DMS153 (cell line): ENCODE data around the gene LMF1.
"Not testable (repeated sequence)": the region's sequence is repeated elsewhere in the genome, so short reads cannot be mapped to it uniquely, and the experiment has no call there.

Experiments used
- DNase-seq: peaks from one replicate; lab custom pipeline; 2025; lab: John Stamatoyannopoulos, UW

LMF1 gene

DNA sequence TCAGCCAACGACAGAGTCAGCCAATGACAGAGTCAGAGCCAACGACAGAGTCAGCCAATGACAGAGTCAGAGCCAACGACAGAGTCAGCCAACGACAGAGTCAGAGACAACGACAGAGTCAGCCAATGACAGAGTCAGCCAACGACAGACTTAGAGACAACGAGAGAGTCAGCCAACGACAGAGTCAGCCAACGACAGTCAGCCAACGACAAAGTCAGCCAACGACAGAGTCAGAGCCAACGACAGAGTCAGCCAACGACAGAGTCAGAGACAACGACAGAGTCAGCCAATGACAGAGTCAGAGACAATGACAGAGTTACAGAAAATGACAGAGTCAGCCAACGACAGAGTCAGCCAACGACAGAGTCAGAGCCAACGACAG, 22.9 kb downstream of the LMF1 start:
- not testable (repeated sequence) for DNase-seq

DNA sequence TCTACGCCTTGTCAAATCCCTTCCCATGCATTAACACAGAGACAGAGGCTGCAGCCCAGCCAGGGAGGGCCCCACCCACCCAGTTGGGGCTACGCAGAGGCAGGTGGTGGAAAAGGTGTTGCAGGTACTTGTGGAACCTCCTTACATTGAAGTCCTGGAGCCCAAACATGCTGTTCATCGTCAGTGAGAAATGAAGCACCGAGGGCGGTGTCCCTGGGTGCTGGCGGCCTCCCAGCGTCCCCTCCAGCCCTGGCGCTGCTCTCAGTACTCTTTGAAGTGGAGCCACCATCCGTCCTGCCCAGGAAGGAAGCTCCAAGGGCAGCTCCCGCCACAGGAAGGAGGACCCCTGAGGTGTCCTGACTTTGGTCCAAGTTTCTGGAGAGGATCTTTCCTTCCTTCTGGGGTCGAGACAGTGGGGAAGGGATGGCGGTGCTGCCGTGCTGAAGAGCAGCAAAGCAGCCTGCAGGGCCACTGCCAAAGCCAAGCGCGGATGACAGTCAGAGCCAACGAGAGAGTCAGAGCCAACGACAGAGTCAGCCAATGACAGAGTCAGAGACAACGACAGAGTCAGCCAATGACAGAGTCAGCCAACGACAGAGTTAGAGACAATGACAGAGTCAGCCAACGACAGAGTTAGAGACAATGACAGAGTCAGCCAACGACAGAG, 23.4 kb downstream of the LMF1 start:
- DNase-seq, result no peak

DNA sequence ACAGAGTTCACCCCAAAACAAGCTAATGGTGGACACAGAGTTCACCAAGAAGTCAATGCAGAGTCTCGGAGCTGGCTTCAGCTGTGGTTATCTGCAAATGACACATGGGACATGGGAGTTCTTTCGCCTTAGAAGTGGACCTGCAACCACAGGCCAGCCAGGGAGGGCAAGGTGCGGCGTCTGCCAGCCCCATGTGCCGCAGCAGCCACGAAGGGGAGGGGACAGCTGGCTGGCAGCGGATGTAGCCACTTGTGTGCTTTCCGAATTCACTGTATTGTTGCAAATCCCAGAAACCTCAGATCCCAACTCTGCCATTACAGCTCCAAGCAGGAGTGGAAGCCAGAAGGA, 24.8 kb downstream of the LMF1 start:
- DNase-seq, result no peak

DNA sequence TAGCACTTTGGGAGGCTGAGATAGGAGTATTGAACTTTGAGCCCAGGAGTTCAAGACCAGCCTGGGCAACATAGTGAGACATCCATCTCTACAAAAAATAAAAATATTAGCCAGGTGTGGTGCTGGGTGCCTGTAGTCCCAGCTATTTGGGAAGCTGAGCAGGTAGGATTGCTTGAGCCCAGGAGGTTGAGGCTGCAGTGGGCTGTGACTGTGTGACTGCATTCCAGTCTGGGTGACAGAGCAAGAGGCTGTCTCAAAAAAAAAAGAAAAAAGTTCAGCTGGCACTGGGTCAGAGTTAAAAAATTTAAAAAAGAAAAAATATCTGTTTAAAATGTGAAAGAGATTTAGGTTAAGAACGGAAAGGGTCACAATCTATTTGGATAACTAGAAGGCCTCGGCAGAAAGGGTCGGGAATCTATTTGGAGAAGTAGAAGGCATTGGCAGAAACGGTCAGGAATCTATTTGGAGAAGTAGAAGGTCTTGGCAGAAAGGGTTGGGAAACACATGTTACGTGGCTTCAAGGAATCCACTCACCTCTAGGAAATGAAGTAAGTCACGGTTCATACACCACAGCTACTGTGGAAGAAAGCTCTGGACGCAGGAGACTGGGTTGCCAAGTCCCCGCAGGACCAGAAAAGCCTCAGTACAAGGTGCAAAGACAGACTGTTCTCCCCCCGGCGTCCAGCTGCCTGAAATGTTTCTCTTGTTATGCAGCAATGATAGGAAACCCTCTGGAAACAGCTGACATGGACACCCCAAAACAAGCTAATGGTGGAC, 25.3 kb downstream of the LMF1 start:
- no peak for DNase-seq

DNA sequence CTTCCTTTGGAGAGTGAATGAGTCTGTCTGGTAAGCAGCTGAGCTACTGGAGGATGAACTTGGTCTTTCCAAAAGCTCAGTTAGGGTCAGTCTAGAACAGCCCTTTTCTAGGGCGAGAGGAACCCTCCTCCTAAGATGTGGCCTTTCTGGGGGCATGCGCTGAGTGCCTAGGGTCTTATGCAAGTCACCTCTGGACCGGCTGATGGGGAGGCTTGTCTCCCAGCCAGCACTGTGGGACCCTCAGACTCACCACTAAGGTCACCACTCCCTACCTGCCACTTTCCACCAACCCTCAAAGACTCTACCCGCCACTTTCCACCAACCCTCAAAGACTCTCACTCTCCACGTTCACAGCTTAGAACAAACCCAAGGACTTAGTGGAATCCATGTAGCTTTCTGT, 26.8 kb downstream of the LMF1 start:
- no peak for DNase-seq

DNA sequence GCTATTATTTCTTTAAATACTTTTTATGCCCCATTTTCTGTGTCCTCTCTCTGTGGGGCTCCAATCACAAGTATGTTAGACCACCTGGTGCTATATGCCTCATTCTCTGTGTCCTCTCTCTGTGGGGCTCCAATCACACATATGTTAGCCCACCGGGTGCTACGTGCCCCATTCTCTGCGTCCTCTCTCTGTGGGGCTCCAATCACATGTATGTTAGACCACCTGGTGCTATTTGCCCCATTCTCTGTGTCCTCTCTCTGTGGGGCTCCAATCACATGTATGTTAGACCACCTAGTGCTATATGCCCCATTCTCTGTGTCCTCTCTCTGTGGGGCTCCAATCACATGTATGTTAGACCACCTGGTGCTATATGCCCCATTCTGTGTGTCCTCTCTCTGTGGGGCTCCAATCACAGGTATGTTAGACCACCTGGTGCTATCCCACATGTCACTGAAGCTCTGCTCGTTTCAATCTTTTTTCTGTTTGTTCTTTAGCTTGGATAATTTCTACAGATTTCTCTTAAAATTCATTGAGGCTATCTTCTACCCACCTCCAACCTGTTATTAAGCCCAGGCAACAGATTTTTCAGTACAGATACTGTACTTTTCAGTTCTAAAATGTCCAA, 28.2 kb downstream of the LMF1 start:
- DNase-seq, result no peak

DNA sequence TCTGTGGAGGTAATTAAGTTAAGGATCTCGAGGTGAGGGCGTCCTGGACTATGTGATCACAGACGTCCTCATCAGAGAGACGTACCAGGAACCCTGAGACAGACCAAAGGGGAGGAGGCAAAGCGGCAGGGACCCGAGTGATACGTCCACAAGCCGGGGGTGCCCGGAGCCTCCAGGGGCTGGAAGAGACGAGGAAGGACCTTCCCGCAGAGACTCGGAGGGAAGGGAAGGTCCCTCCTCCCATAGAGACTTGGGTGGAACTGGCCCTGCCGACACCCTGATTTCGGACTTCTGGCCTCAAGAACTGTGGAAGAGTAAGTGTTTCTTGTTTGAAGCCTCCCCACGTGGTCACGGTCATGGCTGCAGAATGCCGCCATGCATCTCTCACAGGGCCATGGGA, 30.8 kb downstream of the LMF1 start:
- DNase-seq, result no peak

DNA sequence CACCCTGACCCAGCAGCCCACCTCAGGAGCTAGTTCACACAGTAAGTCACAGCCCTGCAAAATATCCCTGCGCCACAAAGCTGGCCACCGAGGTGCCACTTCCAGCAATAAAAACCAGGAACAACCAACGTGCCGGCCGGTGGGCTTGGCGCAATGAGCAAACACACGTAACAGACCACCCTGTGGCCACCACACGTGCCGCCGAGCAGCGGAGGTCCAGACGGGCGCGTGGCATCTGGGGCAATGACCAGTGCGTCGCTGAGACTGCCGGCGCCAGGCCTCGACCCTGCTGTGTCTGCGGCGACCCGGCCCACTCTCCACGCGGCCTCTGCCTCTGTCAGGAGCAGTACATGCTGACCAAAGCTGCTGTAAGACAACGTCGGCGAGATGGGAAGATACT, 31.5 kb downstream of the LMF1 start:
- DNase-seq, result no peak

DNA sequence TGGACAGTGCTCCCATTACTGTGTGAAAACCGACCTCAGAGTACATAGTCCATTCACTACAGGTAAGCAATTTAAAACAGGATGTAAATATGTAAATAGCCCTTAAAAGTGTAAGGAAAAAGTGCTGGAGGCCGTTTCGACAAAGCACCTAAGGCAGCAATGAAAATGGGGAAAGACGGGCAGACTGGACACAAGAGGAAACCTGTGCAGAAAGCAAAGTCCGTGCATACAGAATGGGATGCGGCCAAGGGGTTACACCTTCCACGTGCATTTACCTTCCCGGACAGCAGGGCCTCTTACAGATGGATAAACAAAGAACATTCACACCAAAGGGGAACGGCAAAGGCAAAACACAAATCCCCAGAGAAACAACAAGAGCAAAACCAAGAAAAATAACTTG, 32.0 kb downstream of the LMF1 start:
- DNase-seq, result no peak

DNA sequence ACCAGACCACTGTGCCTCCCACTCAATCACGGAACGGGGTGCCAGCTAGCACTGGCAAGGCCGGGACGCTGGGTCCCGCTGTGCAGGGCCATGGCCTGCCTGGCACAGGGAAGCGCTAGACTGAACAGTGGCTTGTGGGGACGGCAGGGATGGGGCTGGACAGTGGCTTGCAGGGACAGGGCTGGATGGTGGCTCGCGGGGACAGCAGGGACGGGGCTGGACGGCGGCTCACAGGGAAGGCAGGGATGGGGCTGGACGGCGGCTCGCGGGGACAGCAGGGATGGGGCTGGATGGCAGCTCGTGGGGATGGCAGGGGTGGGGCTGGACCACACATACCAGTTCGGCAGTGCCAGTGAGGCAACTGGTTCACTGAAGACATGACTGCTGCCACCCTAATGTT, 32.6 kb downstream of the LMF1 start:
- DNase-seq, result no peak

DNA sequence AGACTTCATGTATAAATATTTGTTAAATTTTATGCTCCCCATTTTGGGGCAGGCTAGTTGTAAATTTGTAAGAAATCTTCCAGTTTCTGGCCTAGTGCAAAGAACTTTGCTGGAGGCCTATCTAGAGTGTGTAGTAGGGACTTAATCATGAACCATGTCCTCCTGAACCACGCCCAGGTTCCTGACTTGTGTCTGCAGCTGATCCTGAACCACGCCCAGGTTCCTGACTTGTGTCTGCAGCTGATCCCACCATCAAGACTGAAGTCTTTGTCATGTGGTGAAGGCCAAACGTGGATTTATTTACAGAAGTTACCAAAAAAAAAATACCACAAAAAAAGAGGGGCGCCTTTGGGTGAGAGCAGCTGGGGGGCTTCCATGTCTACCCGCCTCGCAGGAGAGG, 33.1 kb downstream of the LMF1 start:
- no peak for DNase-seq

DNA sequence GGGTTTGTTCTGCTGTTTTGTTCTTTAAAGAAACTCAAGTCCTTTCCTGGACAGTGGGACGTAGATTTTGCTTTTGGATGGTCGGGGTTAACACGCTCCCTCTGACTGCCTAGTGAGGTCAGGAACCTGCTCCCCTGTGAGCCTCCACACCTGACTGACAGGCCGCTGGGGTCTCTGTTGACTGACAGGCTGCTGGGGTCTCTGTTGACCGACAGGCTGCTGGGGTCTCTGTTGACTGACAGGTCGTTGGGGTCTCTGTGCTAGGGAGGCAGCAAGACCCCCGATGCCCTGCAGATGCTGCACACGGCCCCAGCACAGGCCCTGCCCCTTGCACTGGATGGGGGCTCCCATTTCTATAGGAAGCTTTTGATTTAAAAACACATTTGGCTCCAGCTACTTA, 33.5 kb downstream of the LMF1 start:
- no peak for DNase-seq

DNA sequence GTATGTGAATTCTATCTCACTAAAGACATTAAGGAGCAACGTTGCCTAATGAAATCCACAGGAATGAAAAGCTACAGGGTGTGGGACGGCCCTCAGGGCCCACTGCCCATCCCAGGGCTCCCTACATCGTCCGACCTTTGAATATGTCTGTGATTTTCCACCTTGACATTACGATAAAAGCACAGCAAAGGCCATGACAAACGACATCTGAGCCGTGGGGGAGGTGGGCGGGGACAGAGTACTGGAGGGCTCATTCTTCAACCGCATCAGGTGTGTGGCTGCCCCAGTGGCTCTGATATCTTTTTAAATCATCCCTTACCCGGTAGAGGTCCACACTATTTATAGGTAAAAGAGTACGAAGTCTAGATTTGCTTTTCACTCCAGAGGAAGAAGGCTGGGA, 35.1 kb downstream of the LMF1 start:
- DNase-seq, result no peak

DNA sequence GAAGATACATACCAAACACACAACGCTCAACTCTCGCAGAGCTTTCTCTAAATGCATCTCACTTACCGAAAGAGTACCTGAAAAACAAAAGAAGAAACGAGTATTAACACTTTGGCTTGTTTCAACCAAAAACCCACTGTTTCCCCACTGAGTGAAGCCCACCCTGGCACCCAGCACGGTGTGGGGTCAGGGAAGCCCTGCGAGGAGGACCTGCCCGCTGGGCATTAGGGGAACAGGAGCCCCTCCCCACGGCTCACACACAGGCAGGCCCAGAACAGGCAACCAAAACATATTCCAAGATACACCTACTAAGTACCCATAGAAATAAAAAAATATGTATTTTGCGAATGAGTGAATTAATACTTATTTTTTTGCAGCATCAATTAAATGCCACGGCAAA, 36.6 kb downstream of the LMF1 start:
- no peak for DNase-seq

DNA sequence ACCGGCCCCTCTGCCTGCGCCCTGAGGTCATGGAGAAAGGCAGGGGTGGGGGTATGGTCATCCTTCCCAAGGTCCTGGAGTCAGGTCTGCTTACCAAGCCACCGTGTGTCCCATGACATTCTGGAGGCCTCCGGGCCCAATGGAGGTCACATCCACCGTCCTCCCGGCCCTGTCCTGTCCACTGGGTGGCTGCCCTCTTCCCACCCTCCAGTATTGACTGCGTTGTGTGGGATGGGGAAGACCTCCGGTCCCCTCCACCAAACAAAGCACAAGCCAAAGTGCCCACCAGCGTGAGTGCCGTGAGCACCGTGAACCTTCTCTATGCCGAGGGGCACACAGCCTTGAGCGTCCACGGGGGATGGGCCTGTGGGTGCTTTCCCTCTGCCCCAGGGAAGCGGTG, 37.2 kb downstream of the LMF1 start:
- DNase-seq, result no peak

DNA sequence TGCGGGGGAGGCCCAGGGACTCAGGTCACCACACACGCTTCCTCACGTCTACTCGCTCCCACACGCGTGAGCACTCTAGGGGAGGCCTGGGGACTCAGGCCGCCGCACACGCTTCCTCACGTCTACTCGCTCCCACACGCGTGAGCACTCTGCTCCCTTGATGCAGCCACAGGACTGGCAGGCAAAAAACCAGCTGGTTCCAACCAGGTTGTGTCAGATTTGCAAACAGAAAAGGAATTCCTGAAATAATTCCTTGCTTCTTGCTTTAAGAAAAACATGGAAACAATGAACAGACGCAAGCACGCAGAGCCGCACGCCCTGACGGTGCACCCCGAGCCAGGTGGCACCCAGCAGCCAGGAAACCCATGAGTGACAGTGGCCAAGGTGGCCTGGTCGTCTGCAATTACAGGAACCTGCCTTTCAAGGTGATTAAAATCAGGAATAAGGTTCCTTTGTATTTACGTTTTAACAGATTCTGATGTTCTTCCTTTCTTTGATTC, 37.9 kb downstream of the LMF1 start:
- no peak for DNase-seq

DNA sequence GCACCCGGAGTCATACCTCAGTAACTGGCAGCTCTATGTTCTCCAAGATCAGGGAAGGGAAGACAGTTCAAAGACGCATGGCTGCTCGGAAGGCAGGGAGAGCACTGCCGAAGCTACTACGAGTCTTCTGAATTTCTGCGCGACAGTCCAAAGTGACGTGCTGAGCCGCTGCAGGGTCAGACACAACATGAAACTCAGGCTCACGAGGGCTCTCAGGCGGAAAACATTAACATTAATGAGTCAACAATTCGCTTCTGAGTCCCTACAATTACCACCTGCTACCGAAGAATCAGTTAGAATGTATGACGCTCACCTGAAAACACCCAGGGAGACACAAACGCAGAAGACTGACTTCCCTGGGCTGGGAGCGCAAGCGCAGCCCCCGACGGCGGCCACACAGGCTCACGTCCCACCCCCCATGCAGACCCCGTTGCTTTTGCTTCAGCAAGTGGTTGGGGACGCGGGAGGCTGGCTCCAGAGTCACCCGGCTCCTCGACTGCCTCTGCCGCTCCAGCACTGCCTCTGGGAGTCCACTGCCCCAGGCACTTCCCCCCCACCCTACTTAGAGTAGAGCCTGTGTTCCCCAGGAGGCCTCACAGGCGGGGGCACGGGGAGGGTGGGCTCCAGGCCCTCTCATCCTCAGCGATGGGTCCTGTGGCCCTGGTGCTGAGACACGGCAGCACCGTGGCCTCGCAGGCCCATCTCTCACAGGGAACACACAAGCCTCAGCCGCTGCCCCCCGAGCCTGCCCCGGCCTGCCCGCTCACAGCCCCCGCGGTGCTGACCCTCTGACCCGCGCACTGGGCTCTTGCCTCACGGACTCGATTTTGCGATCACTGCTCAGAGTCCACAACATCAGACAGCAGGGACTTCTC, 38.9 kb downstream of the LMF1 start:
- no peak for DNase-seq

DNA sequence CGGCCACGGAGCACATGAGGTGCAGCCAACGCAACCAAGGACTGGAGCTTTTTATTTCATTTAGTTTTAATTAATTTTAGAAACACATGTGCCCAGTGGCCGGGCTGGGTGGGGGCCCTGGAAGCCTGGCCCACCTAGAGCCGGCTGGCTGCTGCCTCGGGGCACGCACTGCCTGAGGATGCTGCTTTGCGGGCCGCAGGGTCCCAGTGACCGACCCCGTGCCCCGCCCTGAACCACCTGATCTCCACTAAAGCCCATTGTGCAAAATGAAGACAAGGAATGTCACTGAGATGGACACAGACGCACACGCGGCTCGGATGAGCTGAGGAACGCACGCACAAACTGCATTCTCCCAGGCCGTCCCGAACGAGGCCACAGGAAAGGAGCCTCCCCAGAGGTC, 39.6 kb downstream of the LMF1 start:
- no peak for DNase-seq

DNA sequence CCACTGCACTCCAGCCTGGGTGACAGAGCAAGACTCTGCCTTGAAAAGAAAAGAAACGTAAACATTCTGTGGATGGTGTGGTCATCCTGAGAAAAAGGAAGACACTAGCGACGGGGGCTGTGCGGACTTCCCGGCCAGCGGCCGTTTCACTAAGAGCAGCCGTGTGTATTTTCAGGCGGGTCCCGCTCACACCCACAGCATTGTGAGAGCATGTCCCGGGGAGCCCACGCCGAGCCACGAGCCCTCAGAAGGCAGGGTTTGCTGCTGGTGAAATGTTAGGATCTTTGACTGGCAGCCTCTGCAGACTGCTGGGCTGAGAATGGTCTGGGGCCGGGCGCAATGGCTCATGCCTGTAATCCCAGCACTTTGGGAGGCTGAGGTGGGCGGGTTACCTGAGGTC, 40.3 kb downstream of the LMF1 start:
- DNase-seq, result no peak

DNA sequence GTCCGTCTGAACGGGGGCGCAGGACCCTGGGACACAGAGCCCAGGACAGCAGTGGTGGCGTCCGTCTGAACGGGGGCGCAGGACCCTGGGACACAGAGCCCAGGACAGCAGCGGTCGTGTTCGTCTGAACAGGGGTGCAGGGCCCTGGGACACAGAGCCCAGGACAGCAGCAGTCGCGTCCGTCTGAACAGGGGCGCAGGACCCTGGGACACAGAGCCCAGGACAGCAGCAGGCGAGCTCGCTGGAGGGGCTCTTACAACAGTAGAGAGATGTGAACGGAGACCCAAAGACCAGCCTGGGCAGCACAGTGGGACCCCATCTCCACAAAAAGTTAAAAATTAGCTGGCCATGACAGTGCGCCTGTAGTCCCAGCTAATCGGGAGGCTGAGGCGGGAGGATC, 40.7 kb downstream of the LMF1 start:
- no peak for DNase-seq

DNA sequence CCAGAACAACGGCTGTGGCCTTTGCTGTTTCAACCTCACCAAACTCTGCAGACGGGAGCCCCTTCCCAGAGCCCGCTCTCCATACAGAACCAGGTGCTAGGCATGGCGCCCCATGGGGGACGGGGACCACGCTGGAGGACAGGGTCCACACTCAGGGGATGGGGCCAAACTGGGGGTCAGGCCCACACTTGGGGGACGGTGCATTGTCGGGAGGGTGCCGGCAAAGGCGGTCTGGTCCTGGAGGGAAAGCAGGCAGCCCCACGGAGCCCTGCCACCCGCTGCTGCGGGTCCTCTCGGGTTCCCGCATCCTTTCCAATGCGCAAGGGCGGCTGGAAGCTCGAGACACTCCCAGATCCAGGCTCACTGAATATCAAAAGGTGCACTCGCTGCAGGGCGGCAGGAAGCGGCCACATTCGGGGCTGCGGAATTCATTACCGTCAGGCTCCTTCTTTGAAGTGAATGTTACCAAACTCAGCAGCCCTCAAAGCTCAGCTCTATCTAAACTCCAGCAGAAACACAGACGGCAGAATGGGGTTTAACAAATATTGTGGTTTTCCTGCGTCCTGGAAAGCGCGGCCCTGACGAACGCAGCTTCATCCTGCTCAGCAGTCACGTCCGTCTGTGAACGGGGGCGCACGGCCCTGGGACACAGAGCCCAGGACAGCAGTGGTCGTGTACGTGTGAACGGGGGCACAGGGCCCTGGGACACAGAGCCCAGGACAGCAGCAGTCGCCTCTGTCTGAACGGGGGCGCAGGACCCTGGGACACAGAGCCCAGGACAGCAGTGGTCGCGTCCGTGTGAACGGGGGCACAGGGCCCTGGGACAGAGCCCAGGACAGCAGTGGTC, 41.3 kb downstream of the LMF1 start:
- DNase-seq, result no peak

DNA sequence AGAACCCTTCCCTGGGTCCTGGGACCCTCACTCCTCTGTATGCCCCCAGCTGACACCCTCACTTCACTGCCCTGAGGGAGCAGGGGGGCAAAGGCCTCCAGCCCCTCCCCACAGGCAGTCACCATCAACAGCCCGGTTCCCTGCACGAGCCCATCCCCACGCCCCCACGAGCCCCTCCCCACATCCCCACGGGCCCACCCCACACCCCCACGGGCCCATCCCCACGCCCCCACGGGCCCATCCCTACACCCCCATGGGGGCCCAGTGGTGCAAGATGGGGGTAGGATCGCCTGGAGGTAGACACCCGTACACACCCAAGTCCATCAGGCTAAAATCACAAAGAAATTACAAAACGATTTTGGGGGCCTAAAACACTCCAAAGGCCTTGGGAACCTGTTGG, 42.3 kb downstream of the LMF1 start:
- no peak for DNase-seq
